WERI-Rb-1 (cell line): ENCODE results near the gene SLC25A1.

Source experiments
- DNase-seq: peaks from one replicate; pipeline ENCODE4 v3.0.0-alpha.2; 2020
- H3K27ac ChIP-seq: fragments of 250-450 bp; sonication (Bioruptor Pico); 2 replicates; pipeline ENCODE4 v1.5.1; 2020; ENCODE audit warnings: mild to moderate bottlenecking, moderate library complexity
- H3K27me3 ChIP-seq: fragments of 250-450 bp; sonication (Bioruptor Pico); 2 replicates; pipeline ENCODE4 v1.5.1; 2021; ENCODE audit warnings: mild to moderate bottlenecking, low read depth, moderate library complexity; ENCODE audit not compliant: insufficient read depth, severe bottlenecking
- H3K36me3 ChIP-seq: fragments of 250-450 bp; sonication (Bioruptor Pico); 2 replicates; pipeline ENCODE4 v1.5.1; 2020; ENCODE audit warnings: mild to moderate bottlenecking, moderate library complexity
- H3K4me3 ChIP-seq: 2 replicates; pipeline ENCODE4 v1.5.1; 2011; ENCODE audit warnings: low read depth, mild to moderate bottlenecking, control low read depth, low read length
- H3K9me3 ChIP-seq: fragments of 250-450 bp; sonication (Bioruptor Pico); 2 replicates; pipeline ENCODE4 v1.5.1; 2021; ENCODE audit warnings: mild to moderate bottlenecking, moderate library complexity; ENCODE audit not compliant: severe bottlenecking
- CTCF ChIP-seq: IDR thresholded peaks from 2 replicates; pipeline ENCODE4 v1.5.1; 2011; ENCODE audit warnings: low read depth, mild to moderate bottlenecking, control low read depth, inconsistent platforms, low read length

The SLC25A1 gene

DNA sequence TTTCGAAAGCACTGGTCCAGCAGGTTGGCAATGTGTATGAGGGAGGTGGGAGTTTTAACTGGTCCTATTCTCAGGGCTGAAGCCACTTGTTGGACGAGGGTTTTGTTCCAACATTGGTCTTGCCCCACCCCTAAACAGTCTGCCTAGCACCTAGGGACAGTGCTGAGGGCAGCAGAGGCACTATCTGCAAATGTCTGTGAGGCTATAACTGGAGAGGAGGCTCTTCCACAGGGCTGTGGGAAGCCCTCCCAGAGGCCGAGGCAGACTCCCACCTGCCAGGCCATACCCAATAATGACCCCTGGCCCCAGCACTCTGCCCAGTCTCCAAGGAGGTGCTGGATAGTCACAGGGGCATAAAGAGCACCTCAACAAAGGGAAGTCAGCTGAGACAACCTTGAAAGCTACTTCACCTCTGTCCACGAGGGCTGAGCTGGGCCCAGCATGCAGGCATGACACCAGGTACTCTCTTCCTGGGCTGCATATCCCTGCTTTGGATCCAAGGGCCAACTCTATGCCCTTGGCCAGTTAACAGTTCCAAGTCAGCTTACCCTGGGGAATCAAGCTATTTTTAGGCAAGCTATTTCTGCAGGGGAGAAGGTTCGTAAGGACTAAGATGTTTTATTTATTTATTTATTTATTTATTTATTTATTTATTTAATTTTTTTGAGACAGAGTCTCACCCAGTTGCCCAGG, 40.2 kb upstream of the SLC25A1 start:
- Histone ChIP-seq H3K27me3 (no peaks in the 10 kb centered on the region), H3K9me3 (no peaks in the 10 kb centered on the region), H3K27ac (peak overlapping the region; percentile 14; the same call in 1 of the 2 replicates), H3K36me3 (peaks cover 5% of the 10 kb centered on the region), H3K4me3 (no peak overlapping the region)
- TF ChIP-seq CTCF = no peak
- no peak for DNase-seq

GRCh38 chr22:19216579-19216978, 38.0 kb upstream of the SLC25A1 start:
- no peaks in the 10 kb centered on the region; the same call in 1 of the 2 replicates for H3K36me3 ChIP-seq
- no peak overlapping the region for H3K27ac ChIP-seq
- no peaks in the 10 kb centered on the region for H3K27me3 ChIP-seq
- DNase-seq = no peak
- no peak for TF ChIP-seq CTCF
- no peaks in the 10 kb centered on the region for H3K9me3 ChIP-seq
- no peak overlapping the region for H3K4me3 ChIP-seq

- H3K4me3 ChIP-seq = no peak overlapping the region
- no peak for TF ChIP-seq CTCF
Observed at GRCh38 chr22:19215360-19215759, 36.8 kb upstream of the SLC25A1 start.

GRCh38 chr22:19214078-19214473, 35.5 kb upstream of the SLC25A1 start:
- TF ChIP-seq CTCF = no peak
- H3K36me3 ChIP-seq = peaks cover 4% of the 10 kb centered on the region; the same call in 1 of the 2 replicates
- no peaks in the 10 kb centered on the region for H3K27me3 ChIP-seq
- no peak overlapping the region for H3K4me3 ChIP-seq
- H3K27ac ChIP-seq = no peak overlapping the region
- no peaks in the 10 kb centered on the region for H3K9me3 ChIP-seq
- DNase-seq = no peak

More at GRCh38 chr22:19215360-19215759, 36.8 kb upstream of the SLC25A1 start:
- no peak for DNase-seq
- H3K9me3 ChIP-seq = no peaks in the 10 kb centered on the region
- no peaks in the 10 kb centered on the region for H3K27me3 ChIP-seq
- H3K27ac ChIP-seq = no peak overlapping the region
- peaks cover under 1% of the 10 kb centered on the region; the same call in 1 of the 2 replicates for H3K36me3 ChIP-seq

- DNase-seq = no peak
- Histone ChIP-seq H3K4me3 (no peak overlapping the region), H3K27me3 (no peaks in the 10 kb centered on the region), H3K36me3 (peaks cover 4% of the 10 kb centered on the region; the same call in 1 of the 2 replicates), H3K9me3 (no peaks in the 10 kb centered on the region), H3K27ac (no peak overlapping the region)
- TF ChIP-seq CTCF = no peak
Observed at GRCh38 chr22:19213442-19214077, 35.0 kb upstream of the SLC25A1 start.
